CD8-positive, alpha-beta memory T cell (primary cell): Measurements from ENCODE around the gene EPM2A. TPM values are rescaled to one million over a fixed set of nuclear protein-coding genes. Genes with fewer than 3 reads are reported as not detected.

ENCODE experiments used
- CTCF ChIA-PET: fragments of 350-600 bp; sonication (Branson Sonifier 250); formaldehyde crosslinking; loops from one replicate; lab custom pipeline; 2021; ENCODE audit warnings: antibody characterized with exemption; lab: Charles Lee
- POLR2A ChIA-PET: fragments of 350-600 bp; sonication (Branson Sonifier 250); formaldehyde crosslinking; loops from one replicate; lab custom pipeline; 2021; ENCODE audit warnings: antibody characterized with exemption; lab: Charles Lee
- DNase-seq, 5 donors: peaks; one replicate each; pipeline versions ENCODE4 v3.0.0 to v3.0.0-alpha.2; 2020 to 2022; ENCODE audit warnings: mixed read lengths in 1 of 5
- H3K27ac ChIP-seq: one replicate; pipeline ENCODE4 v1.7.0; 2013; ENCODE audit warnings: low read depth, mild to moderate bottlenecking, low read length, moderate library complexity
- H3K27me3 ChIP-seq: 2 replicates; pipeline ENCODE4 v1.7.0; 2013; ENCODE audit warnings: low read length, mild to moderate bottlenecking; ENCODE audit not compliant: insufficient read depth, poor library complexity, severe bottlenecking
- H3K36me3 ChIP-seq: 2 replicates; pipeline ENCODE4 v1.7.0; 2013; ENCODE audit warnings: mild to moderate bottlenecking, low read length, moderate library complexity; ENCODE audit not compliant: insufficient read depth
- H3K4me1 ChIP-seq: 2 replicates; pipeline ENCODE4 v1.7.0; 2013; ENCODE audit warnings: mild to moderate bottlenecking, low read length, moderate library complexity; ENCODE audit not compliant: insufficient read depth
- H3K4me3 ChIP-seq: 2 replicates; pipeline ENCODE4 v1.7.0; 2013; ENCODE audit warnings: mild to moderate bottlenecking, low read length
- H3K9me3 ChIP-seq: 2 replicates; pipeline ENCODE4 v1.7.0; 2013; ENCODE audit warnings: mild to moderate bottlenecking, low read length
- H3K27ac Mint-ChIP-seq, 8 donors: one replicate each; pipeline ENCODE4 v1.8.0; 2020 to 2021; ENCODE audit warnings: mixed read lengths in 8 of 8, mild to moderate bottlenecking in 6 of 8, inconsistent platforms in 3 of 8, moderate library complexity in 3 of 8
- H3K27me3 Mint-ChIP-seq, 2 donors: one replicate each; pipeline ENCODE4 v1.8.0; 2020 to 2021; ENCODE audit warnings: mixed read lengths in 2 of 2, mild to moderate bottlenecking in 1 of 2, moderate library complexity in 1 of 2
- H3K36me3 Mint-ChIP-seq, 3 donors: one replicate each; pipeline ENCODE4 v1.8.0; 2020 to 2021; ENCODE audit warnings: mixed read lengths in 3 of 3, inconsistent platforms in 1 of 3, mild to moderate bottlenecking in 1 of 3
- H3K4me1 Mint-ChIP-seq, 3 donors: one replicate each; pipeline ENCODE4 v1.8.0; 2020 to 2021; ENCODE audit warnings: mixed read lengths in 3 of 3, inconsistent platforms in 1 of 3, mild to moderate bottlenecking in 1 of 3
- H3K4me3 Mint-ChIP-seq, 7 donors: one replicate each; pipeline ENCODE4 v1.8.0; 2020 to 2021; ENCODE audit warnings: mixed read lengths in 7 of 7, mild to moderate bottlenecking in 6 of 7, moderate library complexity in 4 of 7, inconsistent platforms in 2 of 7
- H3K9me3 Mint-ChIP-seq, 5 donors: one replicate each; pipeline ENCODE4 v1.8.0; 2020 to 2022; ENCODE audit warnings: mixed read lengths in 5 of 5, mild to moderate bottlenecking in 3 of 5, moderate library complexity in 2 of 5, inconsistent platforms in 1 of 5
- polyA plus RNA-seq: library from polyadenylated mRNA; unstranded; fragments of 300-500 nt; fragmentation: Illumina TruSeq; gene quantifications from one replicate; pipeline ENCODE4 v1.2.3, GENCODE V29; 2021
- total RNA-seq, 2 experiments: library from RNA; stranded (reverse); gene quantifications; one replicate each; pipeline ENCODE4 v1.2.3, GENCODE V29; 2021

The EPM2A gene
- total and polyA plus RNA-seq, 3 experiments from 2014 or later = 6.0 to 8.5 (median 7.5) TPM

DNA sequence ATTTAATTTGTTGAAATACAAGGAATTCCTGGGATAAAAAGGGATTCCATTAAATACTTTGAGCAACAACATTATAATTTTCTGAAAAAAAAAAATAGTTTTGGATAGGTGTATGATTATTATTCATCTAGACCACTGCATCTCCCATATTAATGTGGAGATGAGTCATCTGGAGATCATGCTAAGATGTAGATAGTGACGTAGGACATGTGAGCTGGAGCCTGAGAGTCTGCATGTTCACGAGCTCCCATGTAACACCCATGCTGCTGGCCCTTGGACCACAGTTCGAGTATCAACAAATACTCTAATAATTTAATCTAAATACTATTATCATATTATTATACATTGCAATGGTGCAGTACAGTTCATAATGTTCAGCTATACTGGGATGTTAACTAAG is 91.6 kb downstream of the EPM2A start:
- H3K36me3 ChIP-seq = no peaks in the 10 kb centered on the region
- H3K4me3 ChIP-seq = no peak overlapping the region
- DNase-seq = no peak
- no peaks in the 10 kb centered on the region for H3K27me3 Mint-ChIP-seq
- H3K4me1 Mint-ChIP-seq = no peaks in the 10 kb centered on the region
- no peaks in the 10 kb centered on the region for H3K9me3 Mint-ChIP-seq
- ChIA-PET POLR2A (no interaction called here), CTCF (interaction anchor here (1.2 to 2.7 kb wide), 3 partner anchors 9 to 15 kb away, joined by 3 to 12 read pairs (median 3); no protein-coding TSS in a partner anchor)
- H3K27me3 ChIP-seq = no peaks in the 10 kb centered on the region
- H3K36me3 Mint-ChIP-seq = peaks cover 0 to 4% (median 0%) of the 10 kb centered on the region in 3 donors
- H3K27ac ChIP-seq = no peak overlapping the region
- H3K4me3 Mint-ChIP-seq = no peak overlapping the region
- no peaks in the 10 kb centered on the region for H3K4me1 ChIP-seq
- H3K27ac Mint-ChIP-seq = no peak overlapping the region
- no peaks in the 10 kb centered on the region for H3K9me3 ChIP-seq

- H3K9me3 ChIP-seq = no peaks in the 10 kb centered on the region
- DNase-seq = peak; percentile 37 to 76 (median 57)
- Mint-ChIP-seq H3K27me3 (no peaks in the 10 kb centered on the region), H3K36me3 (peaks cover 8 to 13% (median 12%) of the 10 kb centered on the region in 3 donors), H3K4me3 (no peak overlapping the region), H3K9me3 (no peaks in the 10 kb centered on the region), H3K4me1 (peaks cover 8 to 10% (median 9%) of the 10 kb centered on the region in 3 donors), H3K27ac (no peak overlapping the region)
- POLR2A ChIA-PET = no interaction called here
- no peak overlapping the region for H3K4me3 ChIP-seq
- no peaks in the 10 kb centered on the region for H3K36me3 ChIP-seq
- CTCF ChIA-PET = interaction anchor here (0.8 to 2.9 kb wide), 13 partner anchors 9 to 1052 kb away, joined by 3 to 18 read pairs (median 3); no protein-coding TSS in a partner anchor
- no peaks in the 10 kb centered on the region for H3K27me3 ChIP-seq
- no peak overlapping the region for H3K27ac ChIP-seq
- H3K4me1 ChIP-seq = no peaks in the 10 kb centered on the region
Measured at GRCh38 chr6:145633981-145634627, 101.2 kb downstream of the EPM2A start.

DNA sequence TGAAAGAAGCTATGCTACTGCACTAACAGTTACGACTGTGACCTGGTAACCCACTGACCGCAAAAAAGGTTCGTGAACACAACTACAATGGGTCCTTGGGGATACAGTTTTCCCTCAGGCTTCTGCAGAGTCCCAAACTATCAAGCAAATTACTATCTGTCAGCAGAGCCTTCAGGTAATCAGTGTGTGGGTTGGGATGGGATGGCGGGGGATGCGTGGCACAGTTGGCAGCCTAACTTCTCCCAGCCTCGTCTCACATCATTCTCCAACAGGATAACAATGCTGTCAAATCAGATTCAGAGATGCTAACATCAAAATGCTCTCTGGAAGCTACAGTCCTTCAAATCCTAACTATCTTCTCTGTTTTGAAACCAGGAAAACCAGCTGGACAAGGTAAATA is 102.3 kb downstream of the EPM2A start:
- H3K9me3 ChIP-seq = no peaks in the 10 kb centered on the region
- Mint-ChIP-seq H3K9me3 (no peaks in the 10 kb centered on the region), H3K27me3 (no peaks in the 10 kb centered on the region), H3K36me3 (peaks cover 13 to 24% (median 15%) of the 10 kb centered on the region in 3 donors), H3K4me3 (no peak overlapping the region), H3K4me1 (peaks cover 8 to 10% (median 9%) of the 10 kb centered on the region in 3 donors), H3K27ac (no peak overlapping the region)
- POLR2A ChIA-PET = no interaction called here
- CTCF ChIA-PET = interaction anchor here (0.9 to 2.9 kb wide), 8 partner anchors 7 to 102 kb away, joined by 3 to 18 read pairs (median 6); no protein-coding TSS in a partner anchor
- H3K4me1 ChIP-seq = no peaks in the 10 kb centered on the region
- H3K36me3 ChIP-seq = no peaks in the 10 kb centered on the region
- H3K27ac ChIP-seq = no peak overlapping the region
- H3K4me3 ChIP-seq = no peak overlapping the region
- no peaks in the 10 kb centered on the region for H3K27me3 ChIP-seq
- DNase-seq = no peak

GRCh38 chr6:145631374-145631773 is 103.9 kb downstream of the EPM2A start:
- no peaks in the 10 kb centered on the region for H3K4me1 ChIP-seq
- peaks cover 8 to 10% (median 9%) of the 10 kb centered on the region in 3 donors for H3K4me1 Mint-ChIP-seq
- no peaks in the 10 kb centered on the region for H3K9me3 Mint-ChIP-seq
- no peak overlapping the region for H3K4me3 ChIP-seq
- no peak for DNase-seq
- ChIA-PET CTCF (no interaction called here), POLR2A (no interaction called here)
- H3K9me3 ChIP-seq = no peaks in the 10 kb centered on the region
- H3K36me3 ChIP-seq = no peaks in the 10 kb centered on the region
- no peak overlapping the region for H3K27ac ChIP-seq
- no peaks in the 10 kb centered on the region for H3K27me3 ChIP-seq
- peaks cover 23 to 35% (median 25%) of the 10 kb centered on the region in 3 donors for H3K36me3 Mint-ChIP-seq
- no peaks in the 10 kb centered on the region for H3K27me3 Mint-ChIP-seq
- H3K27ac Mint-ChIP-seq = no peak overlapping the region
- H3K4me3 Mint-ChIP-seq = no peak overlapping the region

DNA sequence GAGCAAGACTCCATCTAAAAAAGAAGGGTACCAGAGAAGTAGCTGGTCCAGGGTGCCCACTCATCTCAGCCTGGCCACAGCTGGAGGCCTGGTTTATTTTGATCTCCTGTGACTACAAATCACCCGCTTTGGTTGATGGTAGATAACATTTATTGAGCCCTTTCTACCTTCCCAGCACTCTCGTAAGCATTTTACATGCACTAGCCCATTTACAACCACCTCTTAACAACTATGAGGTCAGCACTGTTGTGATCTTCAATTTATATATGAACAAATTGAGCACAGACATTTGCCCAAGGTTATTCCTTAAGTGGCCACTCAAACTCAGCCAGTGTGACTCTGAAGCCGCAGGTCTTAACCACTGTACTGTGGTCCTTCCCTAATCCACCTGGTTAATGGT is 104.7 kb downstream of the EPM2A start:
- Histone ChIP-seq H3K4me3 (no peak overlapping the region), H3K9me3 (no peaks in the 10 kb centered on the region), H3K4me1 (no peaks in the 10 kb centered on the region), H3K36me3 (no peaks in the 10 kb centered on the region), H3K27ac (no peak overlapping the region), H3K27me3 (no peaks in the 10 kb centered on the region)
- peaks cover 8 to 10% (median 9%) of the 10 kb centered on the region in 3 donors for H3K4me1 Mint-ChIP-seq
- POLR2A ChIA-PET = no interaction called here
- CTCF ChIA-PET = no interaction called here
- no peak for DNase-seq
- H3K27ac Mint-ChIP-seq = no peak overlapping the region
- H3K36me3 Mint-ChIP-seq = peaks cover 25 to 43% (median 26%) of the 10 kb centered on the region in 3 donors
- H3K4me3 Mint-ChIP-seq = no peak overlapping the region
- H3K27me3 Mint-ChIP-seq = no peaks in the 10 kb centered on the region
- no peaks in the 10 kb centered on the region for H3K9me3 Mint-ChIP-seq

- Mint-ChIP-seq H3K36me3 (peaks cover 25 to 43% (median 26%) of the 10 kb centered on the region in 3 donors), H3K27ac (no peak overlapping the region), H3K4me1 (peaks cover 6 to 8% (median 7%) of the 10 kb centered on the region in 3 donors), H3K9me3 (no peaks in the 10 kb centered on the region), H3K4me3 (no peak overlapping the region), H3K27me3 (no peaks in the 10 kb centered on the region)
- no peaks in the 10 kb centered on the region for H3K27me3 ChIP-seq
- no peaks in the 10 kb centered on the region for H3K9me3 ChIP-seq
- H3K4me1 ChIP-seq = no peaks in the 10 kb centered on the region
- no peaks in the 10 kb centered on the region for H3K36me3 ChIP-seq
- no peak for DNase-seq
- POLR2A ChIA-PET = no interaction called here
- H3K4me3 ChIP-seq = no peak overlapping the region
- CTCF ChIA-PET = no interaction called here
- no peak overlapping the region for H3K27ac ChIP-seq
Measured at GRCh38 chr6:145629478-145629877, 105.8 kb downstream of the EPM2A start.

- Histone ChIP-seq H3K27ac (no peak overlapping the region), H3K4me1 (no peaks in the 10 kb centered on the region), H3K27me3 (no peaks in the 10 kb centered on the region), H3K36me3 (no peaks in the 10 kb centered on the region), H3K4me3 (no peak overlapping the region), H3K9me3 (no peaks in the 10 kb centered on the region)
- Mint-ChIP-seq H3K27me3 (no peaks in the 10 kb centered on the region), H3K9me3 (no peaks in the 10 kb centered on the region), H3K27ac (no peak overlapping the region), H3K4me1 (no peaks in the 10 kb centered on the region), H3K36me3 (peaks cover 23 to 43% (median 24%) of the 10 kb centered on the region in 3 donors), H3K4me3 (no peak overlapping the region)
- POLR2A ChIA-PET = no interaction called here
- DNase-seq = no peak
- CTCF ChIA-PET = no interaction called here
Measured at GRCh38 chr6:145627451-145627850, 107.9 kb downstream of the EPM2A start.

- Histone ChIP-seq H3K36me3 (no peaks in the 10 kb centered on the region), H3K9me3 (no peaks in the 10 kb centered on the region), H3K27me3 (no peaks in the 10 kb centered on the region), H3K27ac (no peak overlapping the region), H3K4me3 (no peak overlapping the region), H3K4me1 (no peaks in the 10 kb centered on the region)
- ChIA-PET POLR2A (no interaction called here), CTCF (no interaction called here)
- H3K36me3 Mint-ChIP-seq = peaks cover 23 to 43% (median 24%) of the 10 kb centered on the region in 3 donors
- no peak overlapping the region for H3K4me3 Mint-ChIP-seq
- no peaks in the 10 kb centered on the region for H3K4me1 Mint-ChIP-seq
- no peak overlapping the region for H3K27ac Mint-ChIP-seq
- no peaks in the 10 kb centered on the region for H3K9me3 Mint-ChIP-seq
- DNase-seq = no peak
- H3K27me3 Mint-ChIP-seq = no peaks in the 10 kb centered on the region
Measured at GRCh38 chr6:145626857-145627256, 108.5 kb downstream of the EPM2A start.
